Tibial nerve (tissue), 4 donors: Measurements from ENCODE around the gene CSPG4.

Experiments used
- CTCF ChIP-seq, 5 experiments: fragments of 200-600 bp in 3 of 5; fragments of 450-650 bp in 2 of 5; sonication (generic) in 3 of 5; IDR thresholded peaks; one replicate each; pipeline ENCODE4 v1.5.1; 2016 to 2019; ENCODE audit warnings: antibody characterized with exemption in 5 of 5, mild to moderate bottlenecking in 3 of 5, moderate library complexity in 2 of 5
- EP300 ChIP-seq, 2 donors: sonication (generic); formaldehyde crosslinking; IDR thresholded peaks; one replicate each; pipeline ENCODE4 v1.6.1; 2017; ENCODE audit warnings: antibody characterized with exemption in 2 of 2, mild to moderate bottlenecking in 1 of 2
- POLR2A ChIP-seq, 2 donors: fragments of 450-650 bp; IDR thresholded peaks; one replicate each; pipeline ENCODE4 v1.6.1; 2017; ENCODE audit warnings: antibody characterized with exemption in 2 of 2, mild to moderate bottlenecking in 2 of 2, moderate library complexity in 2 of 2

DNA sequence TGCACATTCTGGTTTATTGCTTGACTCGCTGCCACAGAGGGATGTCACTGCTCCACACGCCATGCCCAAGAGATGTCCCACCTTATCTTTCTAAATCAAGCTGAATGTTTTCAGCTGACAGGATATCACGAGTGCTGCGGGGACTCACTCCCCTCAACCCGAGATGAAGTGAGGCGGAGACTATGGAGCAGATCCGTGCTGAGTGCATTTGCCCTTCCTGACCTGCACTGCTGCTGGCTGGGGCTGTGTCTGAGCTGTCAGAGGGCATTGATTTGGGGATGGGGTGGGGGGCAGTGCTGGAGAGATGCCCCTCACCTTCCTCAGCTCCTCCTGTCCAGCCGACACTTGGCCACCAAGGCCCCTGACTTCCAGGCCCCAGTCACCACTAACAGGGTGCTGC, 40.5 kb upstream of the CSPG4 start:
- TF ChIP-seq CTCF (IDR thresholded peaks at IDR 0.05) (no peak), POLR2A (IDR thresholded peaks at IDR 0.05) (no peak), EP300 (IDR thresholded peaks at IDR 0.05) (no peak)
